ENCODE results near the gene AHRR. TPM values are rescaled to one million over a fixed set of nuclear protein-coding genes. Genes with fewer than 3 reads are reported as not detected.
A peak's percentile ranks its signal among the peaks of the same experiment; 100 is the strongest.

Gene AHRR
- total RNA-seq, 1 donor from 2014 or later: 11.3 TPM

- Histone ChIP-seq H3K4me3 (no peak overlapping the region), H3K27me3 (no peaks in the 10 kb centered on the region), H3K9me3 (no peaks in the 10 kb centered on the region), H3K27ac (peak overlapping the region; percentile 36), H3K4me1 (peaks cover 16% of the 10 kb centered on the region), H3K36me3 (no peaks in the 10 kb centered on the region)
- DNase-seq (ENCODE audit: extremely low spot score in 2 of 2): no peak
- TF ChIP-seq POLR2A (IDR thresholded peaks at IDR 0.05) (no peak), CTCF (IDR thresholded peaks at IDR 0.05) (no peak), POLR2AphosphoS5 (IDR thresholded peaks at IDR 0.05; ENCODE audit: insufficient read depth in 1 of 2, low read depth in 1 of 2) (no peak)
- intact Hi-C loops (cut with DNase I): no loop called here
Observed at GRCh38 chr5:430214-430925, 108.9 kb downstream of the AHRR start.

- Histone ChIP-seq H3K4me3 (no peak overlapping the region), H3K4me1 (peaks cover 16% of the 10 kb centered on the region), H3K27me3 (no peaks in the 10 kb centered on the region), H3K36me3 (no peaks in the 10 kb centered on the region), H3K27ac (no peak overlapping the region), H3K9me3 (no peaks in the 10 kb centered on the region)
- DNase-seq (ENCODE audit: extremely low spot score in 2 of 2): no peak
- TF ChIP-seq POLR2A (IDR thresholded peaks at IDR 0.05): no peak
- TF ChIP-seq POLR2AphosphoS5 (IDR thresholded peaks at IDR 0.05; ENCODE audit: insufficient read depth in 1 of 2, low read depth in 1 of 2): no peak
- TF ChIP-seq CTCF (IDR thresholded peaks at IDR 0.05): peak; percentile 37 to 63 (median 50)
- intact Hi-C loops (cut with DNase I): no loop called here
Observed at GRCh38 chr5:431001-431710, 109.6 kb downstream of the AHRR start.

- intact Hi-C loops (cut with DNase I): no loop called here
- TF ChIP-seq POLR2A (IDR thresholded peaks at IDR 0.05) (no peak), CTCF (IDR thresholded peaks at IDR 0.05) (no peak), POLR2AphosphoS5 (IDR thresholded peaks at IDR 0.05; ENCODE audit: insufficient read depth in 1 of 2, low read depth in 1 of 2) (no peak)
- H3K4me1 ChIP-seq: peaks cover 16% of the 10 kb centered on the region
- no peak for DNase-seq (ENCODE audit: extremely low spot score in 2 of 2)
- H3K9me3 ChIP-seq: no peaks in the 10 kb centered on the region
- H3K4me3 ChIP-seq: no peak overlapping the region
- H3K27me3 ChIP-seq: no peaks in the 10 kb centered on the region
- H3K36me3 ChIP-seq: no peaks in the 10 kb centered on the region
- H3K27ac ChIP-seq: no peak overlapping the region
Observed at GRCh38 chr5:431711-432050, 110.2 kb downstream of the AHRR start.

GRCh38 chr5:432201-432927, 110.8 kb downstream of the AHRR start:
- intact Hi-C loops (cut with DNase I): no loop called here
- DNase-seq (ENCODE audit: extremely low spot score in 2 of 2): no peak
- no peak overlapping the region for H3K27ac ChIP-seq
- no peak overlapping the region for H3K4me3 ChIP-seq
- H3K36me3 ChIP-seq: no peaks in the 10 kb centered on the region
- H3K4me1 ChIP-seq: peaks cover 16% of the 10 kb centered on the region
- TF ChIP-seq POLR2A (IDR thresholded peaks at IDR 0.05) (no peak), CTCF (IDR thresholded peaks at IDR 0.05) (no peak), POLR2AphosphoS5 (IDR thresholded peaks at IDR 0.05; ENCODE audit: insufficient read depth in 1 of 2, low read depth in 1 of 2) (no peak)
- H3K27me3 ChIP-seq: no peaks in the 10 kb centered on the region
- no peaks in the 10 kb centered on the region for H3K9me3 ChIP-seq
